ENCODE data around the gene GLIPR1L2. TPM values are rescaled to one million over a fixed set of nuclear protein-coding genes. Genes with fewer than 3 reads are reported as not detected.

GLIPR1L2 gene
- total RNA-seq, 1 experiment from 2014 or later, result 0.35 TPM

- Histone ChIP-seq H3K9ac (ENCODE audit: extremely low read depth, insufficient read length, low read length) (no peak overlapping the region), H2BK20ac (ENCODE audit: low read depth, low read length, poor library complexity, severe bottlenecking) (no peak overlapping the region), H3K4me1 (ENCODE audit: insufficient read depth, low read length) (no peaks in the 10 kb centered on the region), H3K9me3 (ENCODE audit: control insufficient read depth, low read depth, low read length) (no peaks in the 10 kb centered on the region), H4K20me1 (ENCODE audit: control insufficient read depth, insufficient read depth, insufficient read length) (no peaks in the 10 kb centered on the region), H2BK120ac (ENCODE audit: low read depth, low read length, poor library complexity, severe bottlenecking) (no peak overlapping the region), H3K23me2 (ENCODE audit: insufficient read length, low read depth, low read length, poor library complexity, severe bottlenecking) (no peaks in the 10 kb centered on the region), H3K79me1 (ENCODE audit: insufficient read depth, low read depth, low read length, poor library complexity, severe bottlenecking) (no peaks in the 10 kb centered on the region), H2BK12ac (ENCODE audit: insufficient read length, low read depth, low read length) (no peak overlapping the region), H3K79me2 (ENCODE audit: insufficient read depth, low read length) (no peaks in the 10 kb centered on the region), H2AFZ (ENCODE audit: low read length) (no peak overlapping the region), H3K4me2 (ENCODE audit: insufficient read depth, insufficient read length, low read length) (no peak overlapping the region), H3K14ac (ENCODE audit: insufficient read depth, low read length) (no peak overlapping the region), H3K27me3 (ENCODE audit: insufficient read depth, low read length) (no peaks in the 10 kb centered on the region), H3K27ac (ENCODE audit: insufficient read length, low read depth, low read length) (no peak overlapping the region), H4K5ac (ENCODE audit: insufficient read length, low read depth, low read length) (no peak overlapping the region), H2BK15ac (ENCODE audit: low read depth, low read length) (no peak overlapping the region), H4K8ac (replicated peaks; ENCODE audit: insufficient read length, low read depth, low read length) (no peak overlapping the region), H3T11ph (ENCODE audit: low read length) (no peak overlapping the region), H4K91ac (ENCODE audit: insufficient read length, low read depth, low read length) (no peak overlapping the region), H3K4ac (ENCODE audit: low read depth, low read length) (no peak overlapping the region), H2BK5ac (ENCODE audit: insufficient read length, low read length) (no peak overlapping the region), H2AK5ac (ENCODE audit: insufficient read length, low read length) (no peak overlapping the region), H3K18ac (ENCODE audit: insufficient read length, low read depth, low read length) (no peak overlapping the region), H3K56ac (ENCODE audit: insufficient read length, low read depth, low read length) (no peak overlapping the region), H3K23ac (ENCODE audit: insufficient read length, low read depth, low read length) (no peak overlapping the region)
- WGBS (ENCODE audit: extremely low coverage, insufficient read length, low lambda C conversion rate), result no CpG with 5 or more reads among the region's 1 CpG
- Mint-ChIP-seq H3K36me3 (ENCODE audit: insufficient read depth in 1 of 3, low read depth in 3 of 3) (peaks cover 0 to 4% (median 2%) of the 10 kb centered on the region in 3 experiments; a peak in 2 of 7 replicates), H3K27me3 (ENCODE audit: low read depth) (no peaks in the 10 kb centered on the region), H3K4me3 (no peak overlapping the region), H3K4me1 (peaks cover 5 to 7% of the 10 kb centered on the region in 2 experiments; a peak in 3 of 4 replicates), H3K9me3 (peaks cover 0 to 4% of the 10 kb centered on the region in 2 experiments; a peak in 2 of 5 replicates), H3K27ac (no peak overlapping the region)
- no peak for DNase-seq
- TF ChIP-seq CTCF (conservative IDR thresholded peaks at IDR 0.05), result no peak
Observed at GRCh38 chr12:75404231-75404630, 13.3 kb downstream of the GLIPR1L2 start.

Data from H9 (cell line).